Astrocyte (in vitro differentiated cells and primary cell): Measurements from ENCODE around the gene LPCAT3. TPM values are rescaled to one million over a fixed set of nuclear protein-coding genes. Genes with fewer than 3 reads are reported as not detected.
"Not testable (repeated sequence)": the region's sequence is repeated elsewhere in the genome, so short reads cannot be mapped to it uniquely, and the experiment has no call there.

Experiments
- DNase-seq: peaks from one replicate; pipeline ENCODE4 v3.0.0-alpha.2; 2010; ENCODE audit warnings: low read depth
- FAIRE-seq: peaks from 2 replicates; lab custom pipeline; 2011; peaks lifted over from hg19 to GRCh38; lab: Jason Lieb, UNC
- H2AFZ ChIP-seq: 2 replicates; pipeline ENCODE4 v1.6.0; 2012; ENCODE audit warnings: low read depth, low read length, inconsistent platforms
- H3K27ac ChIP-seq: 2 replicates; pipeline ENCODE4 v1.5.1; 2011; ENCODE audit warnings: low read depth, low read length, inconsistent platforms
- H3K27me3 ChIP-seq: 2 replicates; pipeline ENCODE4 v1.6.0; 2011; ENCODE audit warnings: low read length, inconsistent platforms; ENCODE audit not compliant: insufficient read depth
- H3K36me3 ChIP-seq: 2 replicates; pipeline ENCODE4 v1.5.1; 2011; ENCODE audit warnings: low read length, inconsistent platforms; ENCODE audit not compliant: insufficient read depth
- H3K4me1 ChIP-seq: 2 replicates; pipeline ENCODE4 v1.5.1; 2011; ENCODE audit warnings: low read length, inconsistent platforms; ENCODE audit not compliant: insufficient read depth
- H3K4me2 ChIP-seq: 2 replicates; pipeline ENCODE4 v1.6.0; 2012; ENCODE audit warnings: low read length, inconsistent platforms
- H3K4me3 ChIP-seq: 2 replicates; pipeline ENCODE4 v1.5.1; 2011; ENCODE audit warnings: low read depth, mild to moderate bottlenecking, low read length, inconsistent platforms; ENCODE audit not compliant: insufficient read depth
- H3K79me2 ChIP-seq: 2 replicates; pipeline ENCODE4 v1.6.0; 2012; ENCODE audit warnings: mild to moderate bottlenecking, low read length, inconsistent platforms; ENCODE audit not compliant: insufficient read depth
- H3K9ac ChIP-seq: 2 replicates; pipeline ENCODE4 v1.6.0; 2012; ENCODE audit warnings: mild to moderate bottlenecking, low read length, inconsistent platforms
- H3K9me3 ChIP-seq: 2 replicates; pipeline ENCODE4 v1.5.1; 2012; ENCODE audit warnings: low read depth, mild to moderate bottlenecking, low read length, inconsistent platforms; ENCODE audit not compliant: insufficient read depth
- H4K20me1 ChIP-seq: 2 replicates; pipeline ENCODE4 v1.6.0; 2012; ENCODE audit warnings: low read length, inconsistent platforms; ENCODE audit not compliant: insufficient read depth
- H3K27ac Mint-ChIP-seq: one replicate; pipeline ENCODE4 v1.8.0; 2021; ENCODE audit warnings: mild to moderate bottlenecking, mixed read lengths; ENCODE audit not compliant: unreplicated experiment
- H3K27me3 Mint-ChIP-seq: one replicate; pipeline ENCODE4 v1.8.0; 2021; ENCODE audit warnings: low read depth, mixed read lengths; ENCODE audit not compliant: unreplicated experiment
- H3K36me3 Mint-ChIP-seq: one replicate; pipeline ENCODE4 v1.8.0; 2021; ENCODE audit warnings: low read depth, mixed read lengths; ENCODE audit not compliant: unreplicated experiment
- H3K4me1 Mint-ChIP-seq: one replicate; pipeline ENCODE4 v1.8.0; 2021; ENCODE audit warnings: low read depth, mixed read lengths; ENCODE audit not compliant: unreplicated experiment
- H3K4me3 Mint-ChIP-seq: one replicate; pipeline ENCODE4 v1.8.0; 2021; ENCODE audit warnings: mild to moderate bottlenecking, moderate library complexity, mixed read lengths; ENCODE audit not compliant: unreplicated experiment
- H3K9me3 Mint-ChIP-seq: one replicate; pipeline ENCODE4 v1.8.0; 2021; ENCODE audit warnings: mild to moderate bottlenecking, mixed read lengths; ENCODE audit not compliant: unreplicated experiment
- CTCF ChIP-seq: IDR thresholded peaks from 2 replicates; pipeline ENCODE4 v1.5.1; 2011; ENCODE audit warnings: low read depth, mild to moderate bottlenecking, inconsistent platforms, low read length, moderate library complexity; ENCODE audit not compliant: insufficient read depth
- EZH2 ChIP-seq: IDR thresholded peaks from 2 replicates; pipeline ENCODE4 v1.6.1; 2012; ENCODE audit warnings: mild to moderate bottlenecking, low read length, inconsistent platforms; ENCODE audit not compliant: insufficient read depth
- total RNA-seq: library from RNA; stranded (reverse); gene quantifications from 2 replicates; pipeline ENCODE4 v1.2.1, GENCODE V29; 2021

Gene LPCAT3
- total RNA-seq, 1 donor from 2014 or later = 26.2 TPM

GRCh38 chr12:7039403-7039802 lies 21.1 kb upstream of the LPCAT3 start:
- H3K27me3 Mint-ChIP-seq = peaks cover 3% of the 10 kb centered on the region
- H3K9me3 Mint-ChIP-seq = peaks cover 2% of the 10 kb centered on the region
- Histone ChIP-seq H3K4me3 (no peak overlapping the region), H3K36me3 (no peaks in the 10 kb centered on the region), H2AFZ (peak overlapping the region; percentile 18), H3K4me1 (no peaks in the 10 kb centered on the region), H3K4me2 (no peak overlapping the region), H4K20me1 (no peaks in the 10 kb centered on the region), H3K79me2 (no peaks in the 10 kb centered on the region), H3K27me3 (peaks cover 9% of the 10 kb centered on the region), H3K9ac (no peak overlapping the region), H3K27ac (no peak overlapping the region), H3K9me3 (no peaks in the 10 kb centered on the region)
- no peaks in the 10 kb centered on the region for H3K4me1 Mint-ChIP-seq
- H3K4me3 Mint-ChIP-seq = no peak overlapping the region
- H3K27ac Mint-ChIP-seq = no peak overlapping the region
- H3K36me3 Mint-ChIP-seq = peaks cover 2% of the 10 kb centered on the region
- no peak for TF ChIP-seq CTCF
- TF ChIP-seq EZH2 = no peak
- DNase-seq (no peak), FAIRE-seq (no peak)

GRCh38 chr12:7038591-7038990 lies 20.3 kb upstream of the LPCAT3 start:
- Mint-ChIP-seq H3K4me3 (no peak overlapping the region), H3K9me3 (peaks cover 2% of the 10 kb centered on the region), H3K27ac (no peak overlapping the region), H3K4me1 (no peaks in the 10 kb centered on the region), H3K27me3 (peaks cover 3% of the 10 kb centered on the region), H3K36me3 (peaks cover 2% of the 10 kb centered on the region)
- Histone ChIP-seq H3K9ac (no peak overlapping the region), H2AFZ (no peak overlapping the region), H3K36me3 (no peaks in the 10 kb centered on the region), H3K4me1 (no peaks in the 10 kb centered on the region), H3K9me3 (no peaks in the 10 kb centered on the region), H3K4me2 (no peak overlapping the region), H3K79me2 (no peaks in the 10 kb centered on the region), H4K20me1 (no peaks in the 10 kb centered on the region), H3K27ac (no peak overlapping the region), H3K27me3 (peaks cover 9% of the 10 kb centered on the region), H3K4me3 (no peak overlapping the region)
- FAIRE-seq (no peak), DNase-seq (no peak)
- no peak for TF ChIP-seq CTCF
- TF ChIP-seq EZH2 = no peak

- H3K9me3 Mint-ChIP-seq = not testable (repeated sequence)
Measured at GRCh38 chr12:7037411-7037810, 19.1 kb upstream of the LPCAT3 start.

More at GRCh38 chr12:7037411-7037810, 19.1 kb upstream of the LPCAT3 start:
- DNase-seq, H3K27me3 Mint-ChIP-seq, H3K4me1 Mint-ChIP-seq, H3K36me3 ChIP-seq, H3K4me1 ChIP-seq, H3K4me2 ChIP-seq, H4K20me1 ChIP-seq, FAIRE-seq, H3K4me3 ChIP-seq, H3K36me3 Mint-ChIP-seq, H3K27ac ChIP-seq, H3K4me3 Mint-ChIP-seq, H3K79me2 ChIP-seq, H2AFZ ChIP-seq, H3K27me3 ChIP-seq, H3K9ac ChIP-seq, H3K9me3 ChIP-seq, H3K27ac Mint-ChIP-seq: not testable (repeated sequence)
